ENCODE measurements around the gene PLA2G6. TPM values are rescaled to one million over a fixed set of nuclear protein-coding genes. Genes with fewer than 3 reads are reported as not detected.
"Not testable (repeated sequence)": the region's sequence is repeated elsewhere in the genome, so short reads cannot be mapped to it uniquely, and the experiment has no call there.

PLA2G6 gene
- total RNA-seq, 2 donors from 2014 or later = 13.7 to 14.3 TPM

DNA sequence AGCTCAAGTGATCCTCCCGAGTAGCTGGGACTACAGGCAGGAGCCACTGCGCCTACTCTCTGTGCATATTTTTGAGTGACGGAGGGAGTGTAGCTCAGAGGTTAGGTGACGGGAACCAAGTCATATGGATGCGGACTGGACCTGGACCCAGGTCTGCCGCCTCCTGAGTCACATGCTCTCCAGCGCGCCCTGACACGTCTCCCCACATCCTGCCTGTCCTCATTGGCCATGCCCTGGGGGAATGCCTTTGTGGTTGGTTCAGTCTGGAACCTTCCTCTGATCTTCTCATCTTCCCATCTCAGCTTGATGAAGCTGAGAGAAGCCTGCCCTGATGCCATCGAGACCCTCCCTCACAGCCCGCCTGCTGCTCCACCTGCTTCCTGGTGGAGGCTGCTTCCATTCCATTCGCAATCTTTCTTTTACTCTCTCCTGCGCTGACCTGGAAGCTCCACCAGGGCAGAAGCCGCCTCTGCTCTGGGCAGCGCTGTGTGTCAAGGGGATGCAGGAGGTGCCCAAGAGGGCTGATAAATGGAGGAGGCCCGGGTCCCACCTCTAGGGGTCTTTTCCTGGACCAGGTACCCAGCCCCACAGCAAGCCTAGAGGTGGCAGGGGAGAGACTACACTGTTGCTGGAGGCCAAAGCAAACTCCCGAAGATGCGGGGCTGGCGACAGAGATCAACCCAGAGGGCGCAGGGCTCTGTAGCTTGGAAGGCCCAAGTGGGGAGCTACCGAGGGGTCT, 57.2 kb downstream of the PLA2G6 start:
- intact Hi-C loops (cut with DNase I) = loop anchor here in 1 of 2 donors (1.0 to 5.0 kb wide), 2 partner anchors 34 to 727 kb away; no protein-coding TSS in a partner anchor
- DNase-seq (ENCODE audit: low spot score) = no peak

DNA sequence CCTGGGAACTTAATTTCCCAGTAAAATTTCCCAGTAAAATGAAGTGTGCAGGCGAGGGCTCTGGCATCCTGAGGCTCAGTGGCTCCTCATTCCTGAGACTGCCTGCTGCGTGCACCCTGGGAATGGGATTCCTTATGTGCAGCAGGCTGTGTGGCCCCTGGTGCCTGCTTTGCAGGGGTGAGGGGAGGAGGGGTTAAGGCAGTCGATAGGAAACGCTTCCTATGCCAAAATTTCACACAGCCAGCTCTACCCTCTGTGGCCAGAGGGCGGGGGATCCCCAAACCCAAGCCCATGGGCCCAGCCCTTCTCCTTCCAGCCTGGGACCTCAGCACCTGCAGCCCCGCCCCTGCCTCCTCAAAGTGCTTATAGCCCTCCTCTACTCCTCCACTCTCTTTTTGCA, 59.0 kb downstream of the PLA2G6 start:
- no peak for DNase-seq (ENCODE audit: low spot score)
- intact Hi-C loops (cut with DNase I) = loop anchor here in 1 of 2 donors (5.0 kb wide), 1 partner anchor 725 kb away; no protein-coding TSS in a partner anchor

DNA sequence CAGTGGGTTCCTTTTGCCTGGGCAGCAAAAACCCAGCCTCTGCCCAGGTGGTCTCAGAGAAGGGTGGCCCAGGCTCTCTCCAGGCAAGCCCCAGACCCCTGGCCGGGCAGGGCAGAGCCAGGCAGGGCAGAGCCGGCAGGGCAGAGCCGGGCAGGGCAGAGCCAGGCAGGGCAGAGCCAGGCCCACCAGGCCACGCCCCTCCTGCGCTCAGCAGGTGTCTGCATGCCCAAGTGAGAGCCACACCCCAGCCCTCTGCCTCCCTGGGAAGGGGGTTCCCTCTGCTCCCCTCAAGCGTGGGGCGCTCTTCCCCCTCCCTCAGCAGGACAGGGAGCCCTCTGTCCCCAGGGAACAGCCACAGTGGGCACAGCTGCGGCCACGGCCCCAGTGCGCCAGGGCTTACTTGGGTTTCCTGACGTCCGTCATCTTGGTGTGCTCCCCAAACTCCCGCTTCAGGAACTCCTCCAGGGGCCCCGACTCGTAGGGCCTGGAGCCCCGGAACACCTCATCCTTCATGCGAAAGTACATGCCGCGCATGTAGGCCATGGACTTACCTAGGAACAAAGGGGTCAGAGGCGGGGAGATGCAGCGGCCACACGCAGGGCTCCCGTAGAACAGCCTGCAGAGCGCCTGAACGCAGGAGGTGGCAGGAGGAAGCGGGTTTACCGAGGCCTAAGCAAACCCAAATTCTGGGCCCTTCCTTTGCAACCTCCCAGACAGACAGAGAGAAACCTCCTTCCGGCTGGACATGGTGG, 61.1 kb downstream of the PLA2G6 start:
- no peak for DNase-seq (ENCODE audit: low spot score)
- intact Hi-C loops (cut with DNase I) = loop anchor here in 1 of 2 donors (5.0 kb wide), 1 partner anchor 723 kb away; no protein-coding TSS in a partner anchor

DNA sequence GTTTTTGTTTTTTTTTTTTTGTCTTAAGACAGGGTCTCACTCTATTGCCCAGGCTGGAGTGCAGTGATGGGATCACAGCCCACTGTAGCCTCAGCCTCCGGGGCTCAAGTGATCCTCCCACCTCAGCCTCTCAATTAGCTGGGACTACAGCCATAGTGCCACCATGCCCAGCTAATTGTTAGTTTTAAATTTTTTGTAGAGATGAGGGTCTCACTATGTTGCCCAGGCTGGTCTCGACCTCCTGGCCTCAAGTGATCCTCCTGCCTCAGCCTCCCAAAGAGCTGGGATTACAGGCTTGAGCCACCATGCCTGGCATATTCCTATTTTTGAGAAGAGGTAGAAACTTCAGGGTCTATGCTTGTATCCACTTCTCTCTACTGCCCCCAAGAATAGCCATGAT, 62.9 kb downstream of the PLA2G6 start:
- intact Hi-C loops (cut with DNase I); DNase-seq (ENCODE audit: low spot score): not testable (repeated sequence)

DNA sequence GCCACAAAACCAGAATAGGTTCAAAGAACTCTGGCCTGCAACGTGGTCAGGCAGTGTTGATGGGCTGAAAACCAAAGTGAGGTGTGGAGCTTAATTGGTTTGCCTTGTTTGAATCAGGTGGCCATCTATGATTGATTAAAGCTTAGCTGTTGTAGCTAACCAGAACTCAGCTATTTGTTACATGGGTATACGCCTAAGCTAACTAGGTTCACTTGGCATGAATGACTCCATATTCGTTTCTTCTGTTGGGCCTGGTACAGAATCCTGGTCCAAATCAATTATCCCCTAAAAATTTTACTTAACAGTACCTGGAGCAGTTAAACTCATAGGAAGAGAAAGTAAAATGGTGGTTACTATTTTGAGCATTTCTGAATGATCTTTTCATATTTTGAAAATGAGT, 63.4 kb downstream of the PLA2G6 start:
- intact Hi-C loops (cut with DNase I) = no loop called here
- no peak for DNase-seq (ENCODE audit: low spot score)

DNA sequence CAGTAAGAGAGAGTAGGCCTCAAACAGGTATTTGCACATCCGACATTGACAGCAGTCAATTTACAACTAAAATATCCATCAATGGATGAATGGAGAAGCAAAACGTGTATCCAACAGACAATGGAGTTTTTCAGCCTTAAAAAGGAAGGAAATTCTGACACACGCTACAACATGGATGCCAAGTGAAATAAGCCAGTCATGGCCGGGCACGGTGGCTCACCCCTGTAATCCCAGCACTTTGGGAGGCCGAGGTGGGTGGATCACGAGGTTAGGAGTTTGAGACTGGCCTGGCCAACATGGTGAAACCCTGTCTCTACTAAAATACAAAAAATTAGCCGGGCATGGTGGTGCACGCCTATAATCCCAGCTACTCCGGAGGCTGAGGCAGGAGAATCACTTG, 64.1 kb downstream of the PLA2G6 start:
- DNase-seq (ENCODE audit: low spot score); intact Hi-C loops (cut with DNase I): not testable (repeated sequence)

DNA sequence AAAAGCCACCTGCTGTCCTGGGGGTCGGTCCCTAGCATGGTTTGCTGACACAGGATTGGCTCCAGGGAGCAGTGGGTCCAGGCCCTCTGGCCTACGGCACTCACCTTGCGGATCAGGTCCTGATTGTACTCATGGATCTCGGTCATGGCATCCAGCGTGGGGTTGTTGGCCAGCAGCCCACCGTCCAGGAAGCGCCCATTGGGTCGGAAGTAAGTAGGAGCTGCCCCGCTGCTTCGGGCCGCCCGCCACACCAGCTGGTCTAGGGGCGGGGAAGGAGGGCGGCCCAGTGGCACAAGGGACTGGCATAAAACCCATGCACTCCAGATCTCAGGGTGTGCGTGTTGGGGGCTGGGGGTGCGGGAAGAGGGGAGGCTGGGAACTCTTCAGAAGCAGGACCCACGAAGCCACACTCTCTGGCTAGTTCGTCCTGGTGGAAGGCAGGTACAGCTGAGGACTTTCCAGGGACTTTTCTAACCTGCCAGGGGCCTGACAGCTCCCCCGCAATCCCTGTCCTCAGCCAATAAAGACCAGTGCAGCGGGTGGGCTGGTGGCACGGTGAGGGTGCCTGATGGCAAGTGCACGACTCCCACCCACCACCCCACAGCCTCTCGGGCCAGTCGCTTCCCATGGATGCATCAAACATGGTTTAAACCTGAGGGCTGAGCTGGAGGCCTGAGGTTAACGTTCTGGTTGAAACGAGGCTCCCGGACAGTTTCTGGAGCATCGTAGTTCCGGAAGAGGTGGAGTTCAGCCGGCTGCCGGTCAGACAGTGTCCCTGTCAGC, 66.0 kb downstream of the PLA2G6 start:
- DNase-seq (ENCODE audit: low spot score) = no peak
- intact Hi-C loops (cut with DNase I) = no loop called here

DNA sequence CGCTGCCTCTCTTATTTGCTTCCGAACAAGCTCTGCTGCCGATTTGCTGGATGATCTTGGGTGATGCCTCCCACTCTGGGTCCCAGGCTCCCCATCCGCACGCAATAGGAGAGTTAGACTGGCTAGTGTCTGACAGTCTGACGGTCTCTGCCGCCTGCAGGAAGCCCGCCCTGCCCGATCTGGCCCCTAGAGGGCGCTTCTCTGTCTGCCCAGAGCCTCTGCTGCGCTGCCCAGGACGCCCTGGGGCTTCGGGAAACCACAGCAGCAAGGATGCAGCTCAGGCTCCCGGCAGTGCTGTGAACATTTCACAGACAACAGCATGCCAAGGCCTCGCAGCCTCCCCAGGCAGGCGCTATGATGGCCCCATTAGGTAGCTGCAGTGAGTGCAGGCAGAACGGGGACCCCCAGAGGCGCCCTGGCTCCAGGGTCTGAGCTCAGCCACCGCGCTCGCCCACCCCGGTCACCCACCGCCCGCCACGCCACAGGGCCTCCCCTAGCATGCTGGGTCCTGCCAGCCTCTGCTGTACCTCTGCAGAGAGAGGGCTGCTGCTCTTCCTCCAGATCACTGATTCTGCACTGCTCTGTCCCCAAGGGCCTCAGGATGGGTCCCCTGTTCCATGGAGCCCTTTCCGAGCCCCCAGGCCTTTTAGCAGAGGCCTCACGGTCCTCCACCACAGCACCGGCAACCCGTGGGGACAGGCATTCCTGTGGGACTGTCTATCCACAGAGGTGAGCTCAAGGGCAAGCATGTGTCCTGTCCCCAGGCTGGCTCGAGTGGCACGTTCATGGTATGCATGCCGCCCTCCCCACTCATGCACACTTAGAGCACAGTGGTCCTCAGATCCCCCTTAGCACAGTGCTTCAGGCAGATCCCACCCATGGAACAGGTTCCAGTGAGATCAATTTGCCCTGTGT, 66.9 kb downstream of the PLA2G6 start:
- DNase-seq (ENCODE audit: low spot score) = peak; percentile 96
- intact Hi-C loops (cut with DNase I) = loop anchor here in 1 of 2 donors (5.0 kb wide), 2 partner anchors 88 to 238 kb away; partner anchors contain the start of gene MAFF

DNA sequence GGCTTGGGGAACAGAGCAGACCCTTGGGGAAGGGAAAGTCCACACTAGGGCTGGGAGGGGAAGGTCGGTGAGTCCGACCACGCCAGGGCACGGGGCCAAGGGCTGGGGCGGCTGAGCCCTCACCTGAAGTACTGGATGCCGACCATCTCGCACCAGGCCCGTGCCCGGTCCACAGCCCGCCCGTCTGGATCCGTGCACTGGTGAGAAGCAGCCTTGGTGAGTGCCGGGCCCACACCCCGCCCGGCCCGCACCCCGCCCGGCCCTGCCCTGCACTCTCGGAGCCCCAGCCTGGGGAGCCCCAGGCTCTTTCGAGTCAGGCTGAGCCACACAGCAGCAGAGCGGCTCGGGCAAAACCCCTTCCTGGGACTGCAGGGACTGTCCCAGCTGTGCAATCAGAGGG, 69.2 kb downstream of the PLA2G6 start:
- no peak for DNase-seq (ENCODE audit: low spot score)
- intact Hi-C loops (cut with DNase I) = loop anchor here in 1 of 2 donors (5.0 kb wide), 2 partner anchors 90 to 240 kb away; partner anchors contain the start of gene MAFF

DNA sequence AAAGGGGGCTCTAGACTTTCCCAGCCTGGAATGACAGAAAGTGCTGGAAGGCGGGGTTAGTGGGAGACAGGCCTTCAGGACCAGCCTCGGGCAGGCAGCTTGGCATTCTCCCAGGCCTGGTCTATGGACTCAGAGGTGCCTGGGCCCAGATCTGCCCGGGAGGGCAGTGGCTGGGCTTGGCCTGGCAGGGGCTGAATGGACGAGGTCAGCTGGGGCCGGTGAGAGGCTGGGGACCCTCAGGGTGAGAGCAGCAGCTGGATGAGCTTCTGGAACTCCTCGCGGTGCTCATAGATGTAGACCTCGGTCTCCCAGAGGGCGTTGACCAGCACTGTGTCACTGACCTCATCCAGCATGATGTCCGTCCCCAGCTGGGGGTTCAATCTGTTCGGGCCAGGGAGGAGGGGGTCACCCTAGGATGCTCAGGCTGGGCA, 69.7 kb downstream of the PLA2G6 start:
- DNase-seq (ENCODE audit: low spot score) = no peak
- intact Hi-C loops (cut with DNase I) = loop anchor here in 1 of 2 donors (5.0 kb wide), 2 partner anchors 90 to 240 kb away; partner anchors contain the start of gene MAFF

DNA sequence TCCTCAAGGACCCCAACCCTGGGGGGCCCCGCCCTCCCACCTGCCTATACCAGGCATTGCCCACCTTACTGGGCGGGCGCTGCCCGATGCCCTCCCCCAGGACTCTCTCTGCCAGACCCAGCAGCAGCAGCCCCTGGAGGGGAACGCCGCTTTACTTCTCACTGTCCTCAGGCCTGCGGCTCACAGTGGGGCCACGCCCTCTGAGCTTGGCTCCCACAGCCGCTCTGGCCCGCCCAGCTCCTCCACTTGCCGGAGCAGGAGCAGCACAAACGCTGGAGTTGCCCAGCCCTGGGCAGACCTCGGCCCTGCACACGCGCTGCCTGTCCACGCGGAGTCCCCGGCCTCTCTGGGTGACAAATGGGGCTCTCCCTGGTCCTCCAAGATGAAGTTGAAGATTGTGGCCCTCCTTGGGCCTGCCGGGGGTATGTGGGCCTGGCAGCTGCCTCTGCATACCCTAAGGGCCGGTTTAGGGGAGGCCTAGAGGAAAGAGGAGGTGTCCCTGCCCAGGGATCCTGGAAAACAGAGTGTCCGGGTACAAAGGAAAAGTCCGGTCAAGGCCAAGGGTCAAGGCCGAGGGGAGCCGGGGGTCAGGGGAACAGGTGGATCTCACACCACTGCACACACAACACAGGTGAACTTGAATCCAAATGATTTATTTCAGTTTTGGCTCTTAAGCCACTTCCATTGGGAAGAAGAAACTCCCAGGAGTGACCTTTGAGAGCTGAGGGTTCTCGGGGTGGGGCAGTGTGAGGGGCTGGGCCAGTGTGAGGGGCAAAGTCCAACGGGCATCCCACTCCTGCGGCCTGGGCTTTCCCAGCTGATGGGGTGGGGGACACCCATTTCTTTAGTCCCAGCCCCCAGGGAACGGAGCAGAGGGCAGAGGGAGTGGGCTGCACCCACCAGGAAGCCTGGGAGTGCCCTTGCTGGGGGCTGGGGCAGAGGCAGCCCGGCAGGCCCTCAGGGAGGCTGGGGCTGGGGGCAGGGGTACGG, 70.5 kb downstream of the PLA2G6 start:
- intact Hi-C loops (cut with DNase I) = loop anchor here in 1 of 2 donors (5.0 kb wide), 2 partner anchors 91 to 241 kb away; partner anchors contain the start of gene MAFF
- no peak for DNase-seq (ENCODE audit: low spot score)

DNA sequence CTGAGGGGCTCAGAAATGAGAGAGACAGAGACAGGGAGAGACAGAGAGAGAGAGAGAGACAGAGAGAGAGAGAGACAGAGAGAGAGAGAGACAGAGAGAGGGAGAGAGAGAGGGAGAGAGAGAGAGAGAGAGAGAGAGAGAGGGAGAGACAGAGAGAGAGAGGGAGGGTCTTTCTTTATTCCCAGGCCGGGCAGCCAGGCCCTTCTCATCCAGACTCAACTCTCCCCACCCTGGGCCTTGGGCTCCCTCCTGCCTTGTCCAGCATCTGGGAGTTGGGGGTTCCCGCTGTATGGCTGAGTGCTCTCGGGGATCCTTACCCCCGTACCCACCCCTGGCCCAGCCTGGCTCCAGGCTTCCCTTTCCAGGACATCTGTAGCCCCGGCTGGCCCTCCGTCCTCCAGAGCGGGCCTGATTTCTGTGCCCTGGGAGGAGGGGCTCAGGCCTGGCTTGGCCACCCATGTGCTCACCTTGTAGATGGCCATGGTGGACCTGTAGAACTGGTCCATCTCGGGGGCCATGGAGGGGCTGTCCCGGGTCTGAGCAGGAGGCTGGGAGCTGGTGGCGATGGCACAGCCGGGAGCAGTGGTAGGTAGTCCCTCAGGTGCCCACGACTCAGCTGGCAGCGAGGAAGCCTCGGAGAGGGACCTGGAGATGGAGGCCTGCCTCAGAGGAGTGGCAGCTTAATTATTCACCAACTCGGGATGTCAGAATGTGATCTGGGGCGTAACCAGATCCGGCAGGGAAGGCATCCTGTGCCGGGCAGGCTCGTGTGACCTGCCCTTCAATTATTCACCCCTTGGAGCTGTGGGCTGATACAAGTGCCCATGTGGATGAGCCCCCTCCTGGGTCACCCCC, 71.4 kb downstream of the PLA2G6 start, which contains the start of gene BAIAP2L2:
Gene BAIAP2L2 (minus strand): TSS at position 677 of the 855 bp plus-strand sequence. CDS start 159 bp downstream, at position 518.
- intact Hi-C loops (cut with DNase I) = loop anchor here in 1 of 2 donors (5.0 kb wide), 2 partner anchors 92 to 242 kb away; partner anchors contain the start of gene MAFF
- no peak for DNase-seq (ENCODE audit: low spot score)

DNA sequence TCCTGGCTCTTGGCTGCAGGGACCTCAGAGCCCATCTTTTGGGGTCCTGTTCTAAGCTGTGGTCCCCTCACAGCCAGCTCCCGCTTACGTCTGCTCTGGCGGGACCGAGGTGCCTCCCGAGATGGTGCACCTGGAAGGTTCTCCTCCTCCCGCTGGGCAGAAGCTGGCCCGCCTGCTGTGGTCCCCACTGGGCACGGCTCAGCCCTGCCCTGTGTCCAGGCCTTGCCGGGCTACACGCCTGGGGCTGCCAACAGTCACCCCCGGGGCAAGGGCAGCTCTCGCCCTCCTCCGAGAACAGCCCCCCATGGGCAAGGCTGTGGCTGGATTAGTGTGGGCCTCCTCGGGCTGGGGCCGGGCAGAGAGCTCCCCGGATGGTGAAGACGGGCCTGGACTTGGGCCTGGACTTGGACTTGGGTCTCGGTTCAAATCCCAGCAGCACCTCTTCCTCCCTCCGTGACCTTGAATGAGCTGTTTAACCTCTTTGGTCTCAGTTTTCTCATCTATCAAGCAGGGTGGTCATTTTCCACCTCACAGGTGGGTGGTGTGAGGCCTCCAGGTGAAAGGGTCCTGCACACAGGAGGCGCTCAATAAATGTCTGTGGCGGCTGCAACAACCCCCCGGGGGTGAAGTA, 72.1 kb downstream of the PLA2G6 start:
- intact Hi-C loops (cut with DNase I) = loop anchor here in 1 of 2 donors (5.0 kb wide), 2 partner anchors 93 to 243 kb away; partner anchors contain the start of gene MAFF
- DNase-seq (ENCODE audit: low spot score) = no peak

DNA sequence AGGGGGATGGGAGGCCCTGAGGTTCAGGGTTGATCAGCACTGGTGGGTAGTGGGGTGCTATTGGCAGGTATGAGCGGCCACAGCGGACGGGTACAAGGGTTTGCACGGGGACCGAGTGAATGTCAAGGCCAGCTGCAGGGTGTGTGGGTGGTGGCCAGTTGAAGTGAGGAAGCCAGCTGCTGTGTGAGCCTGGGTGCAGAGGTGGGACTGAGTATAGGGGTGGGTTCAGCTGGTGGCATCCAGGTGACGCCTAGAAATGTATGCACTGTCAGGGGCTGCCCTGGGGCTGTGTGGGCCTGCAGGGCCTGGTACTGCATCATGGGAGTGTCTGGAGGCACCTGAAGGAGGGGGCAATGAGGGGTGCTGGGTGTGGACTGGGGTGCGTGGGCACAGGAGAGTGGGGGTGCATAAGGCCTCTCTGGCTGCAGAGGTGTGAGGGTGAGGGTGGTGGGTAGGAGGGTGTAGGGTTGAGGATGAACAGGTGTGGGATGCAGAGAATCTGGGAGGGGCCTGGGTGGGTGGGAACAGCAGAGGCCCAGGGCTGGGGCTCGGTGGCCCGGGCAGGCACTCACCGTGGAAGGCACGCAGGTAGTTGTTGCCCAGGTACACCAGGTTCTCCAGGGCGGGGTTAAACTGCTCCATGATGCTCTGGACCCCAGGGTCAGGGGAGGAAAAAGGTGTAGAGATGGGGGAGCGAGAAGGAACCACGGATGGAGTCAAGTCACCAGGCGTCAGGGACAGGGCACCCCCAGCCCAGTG, 72.9 kb downstream of the PLA2G6 start:
- intact Hi-C loops (cut with DNase I) = no loop called here
- DNase-seq (ENCODE audit: low spot score) = no peak
